ENCODE results near the gene CDC42BPA. TPM values are rescaled to one million over a fixed set of nuclear protein-coding genes. Genes with fewer than 3 reads are reported as not detected.

CDC42BPA gene
- total and polyA plus RNA-seq, 3 donors from 2014 or later: 39.9 to 109 (median 105) TPM

GRCh38 chr1:227192163-227192562 lies 126.1 kb downstream of the CDC42BPA start:
- no peak overlapping the region for H3K4me3 ChIP-seq
- DNase-seq: no peak
- TF ChIP-seq CTCF (IDR thresholded peaks at IDR 0.05) (no peak), POLR2A (IDR thresholded peaks at IDR 0.05) (no peak)
- H3K27ac ChIP-seq: no peak overlapping the region
- intact Hi-C loops (cut with DNase I; ENCODE audit: low total_unique reads): no loop called here
- no peaks in the 10 kb centered on the region for H3K9me3 ChIP-seq
- no peaks in the 10 kb centered on the region for H3K4me1 ChIP-seq
- no peaks in the 10 kb centered on the region for H3K36me3 ChIP-seq (ENCODE audit: low read depth, missing control alignments)
- H3K27me3 ChIP-seq: no peaks in the 10 kb centered on the region
- WGBS, 2 donors: 69 to 76% methylated on average over 2 of the region's 2 CpGs

GRCh38 chr1:227191607-227192006 lies 126.7 kb downstream of the CDC42BPA start:
- no peaks in the 10 kb centered on the region for H3K9me3 ChIP-seq
- H3K4me3 ChIP-seq: no peak overlapping the region
- peaks cover 2% of the 10 kb centered on the region for H3K4me1 ChIP-seq
- H3K27me3 ChIP-seq: no peaks in the 10 kb centered on the region
- DNase-seq: no peak
- intact Hi-C loops (cut with DNase I; ENCODE audit: low total_unique reads): no loop called here
- TF ChIP-seq CTCF (IDR thresholded peaks at IDR 0.05) (no peak), POLR2A (IDR thresholded peaks at IDR 0.05) (no peak)
- no peaks in the 10 kb centered on the region for H3K36me3 ChIP-seq (ENCODE audit: low read depth, missing control alignments)
- no peak overlapping the region for H3K27ac ChIP-seq
- 47 to 53% methylated on average over 2 of the region's 2 CpGs for WGBS, 2 donors

GRCh38 chr1:227190321-227190720 lies 128.0 kb downstream of the CDC42BPA start:
- H3K9me3 ChIP-seq: no peaks in the 10 kb centered on the region

GRCh38 chr1:227185291-227185690 lies 133.0 kb downstream of the CDC42BPA start:
- no peak overlapping the region for H3K4me3 ChIP-seq
- TF ChIP-seq POLR2A (IDR thresholded peaks at IDR 0.05) (no peak), CTCF (IDR thresholded peaks at IDR 0.05) (no peak)
- H3K27ac ChIP-seq: no peak overlapping the region
- H3K36me3 ChIP-seq (ENCODE audit: low read depth, missing control alignments): no peaks in the 10 kb centered on the region
- no peaks in the 10 kb centered on the region for H3K27me3 ChIP-seq
- no peak for DNase-seq
- intact Hi-C loops (cut with DNase I; ENCODE audit: low total_unique reads): no loop called here
- no peaks in the 10 kb centered on the region for H3K9me3 ChIP-seq
- 82 to 86% methylated on average over 9 of the region's 9 CpGs for WGBS, 2 donors
- peaks cover 7% of the 10 kb centered on the region for H3K4me1 ChIP-seq

More at GRCh38 chr1:227190321-227190720, 128.0 kb downstream of the CDC42BPA start:
- intact Hi-C loops (cut with DNase I; ENCODE audit: low total_unique reads): no loop called here
- Histone ChIP-seq H3K27ac (no peak overlapping the region), H3K27me3 (no peaks in the 10 kb centered on the region), H3K4me1 (peaks cover 7% of the 10 kb centered on the region), H3K4me3 (no peak overlapping the region), H3K36me3 (ENCODE audit: low read depth, missing control alignments) (no peaks in the 10 kb centered on the region)
- no peak for DNase-seq
- no peak for TF ChIP-seq CTCF (IDR thresholded peaks at IDR 0.05)
- no peak for TF ChIP-seq POLR2A (IDR thresholded peaks at IDR 0.05)
- WGBS, 2 donors: 85 to 99% methylated on average over 2 of the region's 2 CpGs

- no peaks in the 10 kb centered on the region for H3K9me3 ChIP-seq
- no peak overlapping the region for H3K27ac ChIP-seq
- H3K27me3 ChIP-seq: no peaks in the 10 kb centered on the region
- intact Hi-C loops (cut with DNase I; ENCODE audit: low total_unique reads): no loop called here
- TF ChIP-seq POLR2A (IDR thresholded peaks at IDR 0.05): no peak
- no peak for TF ChIP-seq CTCF (IDR thresholded peaks at IDR 0.05)
- no peaks in the 10 kb centered on the region for H3K36me3 ChIP-seq (ENCODE audit: low read depth, missing control alignments)
- no peak for DNase-seq
- H3K4me1 ChIP-seq: peaks cover 7% of the 10 kb centered on the region
- H3K4me3 ChIP-seq: no peak overlapping the region
- WGBS, 2 donors: 91 to 98% methylated on average over 3 of the region's 3 CpGs
These were observed 136.3 kb downstream of the CDC42BPA start for GRCh38 chr1:227182012-227182411.

All from testis (tissue), 3 donors.